Testis (tissue), 2 donors: ENCODE results near the gene MRPS34.

Source experiments
- CTCF ChIP-seq, 3 experiments: fragments of 450-650 bp in 2 of 3; fragments of 200-600 bp in 1 of 3; sonication (generic) in 1 of 3; IDR thresholded peaks; one replicate each; pipeline ENCODE4 v1.5.1; 2016 to 2019; ENCODE audit warnings: antibody characterized with exemption in 3 of 3, mild to moderate bottlenecking in 2 of 3, moderate library complexity in 1 of 3
- POLR2A ChIP-seq: fragments of 450-650 bp; IDR thresholded peaks from one replicate; pipeline ENCODE4 v1.6.1; 2017; ENCODE audit warnings: antibody characterized with exemption, mild to moderate bottlenecking, moderate library complexity

GRCh38 chr16:1810106-1810505 lies 37.2 kb upstream of the MRPS34 start:
- no peak for TF ChIP-seq CTCF (IDR thresholded peaks at IDR 0.05)
- no peak for TF ChIP-seq POLR2A
